NB4 (cell line): ENCODE data around the gene PRDM15.

Experiments
- DNase-seq: peaks from one replicate; pipeline ENCODE4 v3.0.0; 2010; ENCODE audit warnings: low read depth
- H3K4me3 ChIP-seq: one replicate; pipeline ENCODE4 v1.5.1; 2011; ENCODE audit warnings: mild to moderate bottlenecking, low read depth, low read length, moderate library complexity
- CTCF ChIP-seq: IDR thresholded peaks from one replicate; pipeline ENCODE4 v1.5.1; 2012; ENCODE audit warnings: low read depth, low read length
- MYC ChIP-seq: IDR thresholded peaks from 2 replicates; pipeline ENCODE4 v1.6.1; 2011; ENCODE audit warnings: low read depth, low read length
- POLR2A ChIP-seq: IDR thresholded peaks from 2 replicates; pipeline ENCODE4 v1.6.1; 2011; ENCODE audit warnings: mild to moderate bottlenecking; ENCODE audit not compliant: insufficient read length; ENCODE audit errors: extremely low read depth
- TF ChIP-seq, protein P1 (sequence below): IDR thresholded peaks from 2 replicates; pipeline ENCODE4 v1.6.1; 2011; ENCODE audit warnings: low read depth, low read length

The PRDM15 gene

GRCh38 chr21:41918561-41919358 is 39.6 kb upstream of the PRDM15 start:
- no peak overlapping the region for H3K4me3 ChIP-seq
- no peak for DNase-seq
- TF ChIP-seq MYC (no peak), POLR2A (no peak), CTCF (no peak)
- TF ChIP-seq, protein P1, sequence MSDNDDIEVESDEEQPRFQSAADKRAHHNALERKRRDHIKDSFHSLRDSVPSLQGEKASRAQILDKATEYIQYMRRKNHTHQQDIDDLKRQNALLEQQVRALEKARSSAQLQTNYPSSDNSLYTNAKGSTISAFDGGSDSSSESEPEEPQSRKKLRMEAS: no peak

- DNase-seq: no peak
- TF ChIP-seq POLR2A (no peak), CTCF (no peak), MYC (no peak)
- TF ChIP-seq, protein P1: no peak
- H3K4me3 ChIP-seq: no peak overlapping the region
These were observed 38.4 kb upstream of the PRDM15 start for GRCh38 chr21:41917531-41917930.

GRCh38 chr21:41916888-41917433 is 37.8 kb upstream of the PRDM15 start:
- TF ChIP-seq, protein P1: no peak
- TF ChIP-seq CTCF: no peak
- TF ChIP-seq POLR2A: no peak
- TF ChIP-seq MYC: no peak
- no peak overlapping the region for H3K4me3 ChIP-seq
- no peak for DNase-seq

- no peak for TF ChIP-seq CTCF
- TF ChIP-seq MYC: no peak
- no peak for TF ChIP-seq POLR2A
- TF ChIP-seq, protein P1: no peak
- H3K4me3 ChIP-seq: no peak overlapping the region
These were observed 35.8 kb upstream of the PRDM15 start for GRCh38 chr21:41914965-41915364.

GRCh38 chr21:41914358-41914757 is 35.2 kb upstream of the PRDM15 start:
- no peak for TF ChIP-seq POLR2A
- TF ChIP-seq MYC: no peak
- TF ChIP-seq CTCF: no peak
- TF ChIP-seq, protein P1: no peak
- no peak for DNase-seq

More at GRCh38 chr21:41914965-41915364, 35.8 kb upstream of the PRDM15 start:
- no peak for DNase-seq

More at GRCh38 chr21:41914358-41914757, 35.2 kb upstream of the PRDM15 start:
- no peak overlapping the region for H3K4me3 ChIP-seq
